ENCODE results near the gene HDAC7. TPM values are rescaled to one million over a fixed set of nuclear protein-coding genes. Genes with fewer than 3 reads are reported as not detected.

The HDAC7 gene
- total RNA-seq, 1 donor from 2014 or later = 67.9 TPM

- Mint-ChIP-seq H3K4me1 (ENCODE audit: low read depth, unreplicated experiment) (peaks cover 40% of the 10 kb centered on the region), H3K27ac (ENCODE audit: unreplicated experiment) (peak overlapping the region; percentile 26), H3K9me3 (ENCODE audit: unreplicated experiment) (peaks cover 11% of the 10 kb centered on the region), H3K4me3 (ENCODE audit: unreplicated experiment) (no peak overlapping the region), H3K36me3 (ENCODE audit: unreplicated experiment) (no peaks in the 10 kb centered on the region), H3K27me3 (ENCODE audit: unreplicated experiment) (peaks cover 11% of the 10 kb centered on the region)
- no peak for TF ChIP-seq CTCF (IDR thresholded peaks at IDR 0.05; ENCODE audit: partially characterized antibody, unreplicated experiment)
- no peak for DNase-seq
These were observed 14.3 kb downstream of the HDAC7 start for GRCh38 chr12:47805417-47805816.

DNA sequence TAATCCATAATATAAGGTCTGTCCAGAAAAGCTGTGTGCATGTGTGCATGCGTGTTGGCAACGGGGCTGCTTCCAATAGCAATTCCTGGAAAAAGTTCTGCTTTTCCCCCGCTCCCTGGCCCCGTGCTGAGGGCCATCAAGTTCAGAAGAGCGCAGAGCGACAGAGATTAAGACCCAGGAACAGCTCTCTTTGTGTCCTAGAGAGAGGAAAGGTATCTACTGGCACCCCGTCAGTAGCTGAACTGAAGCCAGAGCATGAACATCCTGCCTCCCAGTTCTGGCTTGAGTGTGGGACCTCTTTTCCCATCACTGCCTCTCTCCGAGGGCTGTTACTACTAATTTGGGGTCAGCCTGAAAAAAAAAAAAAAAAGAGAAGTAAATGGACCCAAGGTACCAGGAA, 15.5 kb downstream of the HDAC7 start:
- H3K27me3 Mint-ChIP-seq (ENCODE audit: unreplicated experiment) = peaks cover 11% of the 10 kb centered on the region
- peaks cover 11% of the 10 kb centered on the region for H3K9me3 Mint-ChIP-seq (ENCODE audit: unreplicated experiment)
- H3K27ac Mint-ChIP-seq (ENCODE audit: unreplicated experiment) = no peak overlapping the region
- no peak for DNase-seq
- no peak for TF ChIP-seq CTCF (IDR thresholded peaks at IDR 0.05; ENCODE audit: partially characterized antibody, unreplicated experiment)
- H3K36me3 Mint-ChIP-seq (ENCODE audit: unreplicated experiment) = no peaks in the 10 kb centered on the region
- peaks cover 39% of the 10 kb centered on the region for H3K4me1 Mint-ChIP-seq (ENCODE audit: low read depth, unreplicated experiment)
- H3K4me3 Mint-ChIP-seq (ENCODE audit: unreplicated experiment) = no peak overlapping the region

GRCh38 chr12:47803191-47803875, 16.4 kb downstream of the HDAC7 start:
- Mint-ChIP-seq H3K36me3 (ENCODE audit: unreplicated experiment) (no peaks in the 10 kb centered on the region), H3K9me3 (ENCODE audit: unreplicated experiment) (peaks cover 7% of the 10 kb centered on the region), H3K27ac (ENCODE audit: unreplicated experiment) (peak overlapping the region; percentile 41), H3K4me3 (ENCODE audit: unreplicated experiment) (peak overlapping the region; percentile 30), H3K27me3 (ENCODE audit: unreplicated experiment) (peaks cover 11% of the 10 kb centered on the region), H3K4me1 (ENCODE audit: low read depth, unreplicated experiment) (peaks cover 33% of the 10 kb centered on the region)
- no peak for TF ChIP-seq CTCF (IDR thresholded peaks at IDR 0.05; ENCODE audit: partially characterized antibody, unreplicated experiment)
- no peak for DNase-seq

DNA sequence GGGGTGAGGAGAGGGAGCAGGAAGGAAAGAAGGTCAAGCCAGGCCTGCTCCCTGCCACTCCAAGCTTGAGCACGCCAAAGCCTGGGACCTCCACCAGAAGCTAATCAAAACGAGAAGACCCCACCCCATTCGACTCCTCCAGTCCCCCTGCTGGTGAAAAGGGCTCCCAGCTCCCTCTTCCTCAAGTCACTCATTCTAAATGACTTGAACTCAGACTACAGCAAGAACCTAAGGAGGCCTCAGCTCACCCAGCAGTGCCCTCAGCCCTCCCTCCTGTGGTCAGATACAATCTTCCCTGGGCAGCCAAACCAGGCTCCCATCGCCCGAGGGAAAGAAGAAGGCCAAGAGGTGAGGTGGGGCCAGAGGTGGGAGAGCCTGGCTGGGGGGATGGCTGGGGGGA, 17.4 kb downstream of the HDAC7 start:
- peaks cover 28% of the 10 kb centered on the region for H3K4me1 Mint-ChIP-seq (ENCODE audit: low read depth, unreplicated experiment)
- H3K27ac Mint-ChIP-seq (ENCODE audit: unreplicated experiment) = no peak overlapping the region
- DNase-seq = no peak
- H3K4me3 Mint-ChIP-seq (ENCODE audit: unreplicated experiment) = no peak overlapping the region
- no peaks in the 10 kb centered on the region for H3K36me3 Mint-ChIP-seq (ENCODE audit: unreplicated experiment)
- H3K27me3 Mint-ChIP-seq (ENCODE audit: unreplicated experiment) = peaks cover 6% of the 10 kb centered on the region
- peak; percentile 38 for TF ChIP-seq CTCF (IDR thresholded peaks at IDR 0.05; ENCODE audit: partially characterized antibody, unreplicated experiment)
- peaks cover 7% of the 10 kb centered on the region for H3K9me3 Mint-ChIP-seq (ENCODE audit: unreplicated experiment)

GRCh38 chr12:47801904-47802246, 17.8 kb downstream of the HDAC7 start:
- Mint-ChIP-seq H3K27me3 (ENCODE audit: unreplicated experiment) (peaks cover 6% of the 10 kb centered on the region), H3K4me3 (ENCODE audit: unreplicated experiment) (no peak overlapping the region), H3K4me1 (ENCODE audit: low read depth, unreplicated experiment) (peaks cover 26% of the 10 kb centered on the region), H3K27ac (ENCODE audit: unreplicated experiment) (no peak overlapping the region), H3K9me3 (ENCODE audit: unreplicated experiment) (peaks cover 4% of the 10 kb centered on the region), H3K36me3 (ENCODE audit: unreplicated experiment) (no peaks in the 10 kb centered on the region)
- TF ChIP-seq CTCF (IDR thresholded peaks at IDR 0.05; ENCODE audit: partially characterized antibody, unreplicated experiment) = no peak
- no peak for DNase-seq

Measured in glutamatergic neuron (in vitro differentiated cells).